Epithelial cell of prostate (primary cell): ENCODE measurements around the gene HOXB4.

Experiments used
- DNase-seq: peaks from one replicate; pipeline ENCODE4 v3.0.0-alpha.2; 2011; ENCODE audit warnings: low read depth, low spot score
- H3K27ac ChIP-seq: fragments of 450-650 bp; 2 replicates; pipeline ENCODE4 v1.5.1; 2017; ENCODE audit warnings: mild to moderate bottlenecking

Gene HOXB4

GRCh38 chr17:48577946-48578615, at the start of gene HOXB4:
Gene HOXB4, minus strand, starts transcription at chr17:48578350. Its CDS starts 31 bp downstream, at chr17:48578319.
- H3K27ac ChIP-seq = no peak within 1 kb of the TSS
- no peak for DNase-seq

DNA sequence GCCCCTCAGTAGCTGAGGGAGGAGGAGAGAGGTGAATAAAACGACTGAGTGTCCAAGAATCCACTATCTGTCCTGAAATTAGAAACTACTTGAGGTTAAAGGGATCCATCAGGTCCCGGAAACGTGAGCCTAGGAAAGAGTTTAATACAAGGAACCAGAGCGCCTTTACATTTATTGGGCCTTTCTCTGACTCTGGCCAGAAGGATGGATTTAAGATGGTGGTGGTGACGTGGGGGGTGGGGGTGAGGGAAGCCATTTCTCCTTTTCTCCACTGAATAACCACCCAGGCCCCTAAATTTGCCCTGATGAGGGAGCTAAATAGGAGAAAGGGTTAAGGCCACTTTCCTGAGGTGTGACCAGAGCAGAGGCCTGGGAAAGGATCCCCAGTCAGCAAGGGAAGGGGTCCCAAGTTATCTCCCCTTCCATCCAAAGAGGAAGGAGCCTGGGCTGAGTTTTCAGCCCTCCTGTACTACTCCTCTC, 49.0 kb upstream of the HOXB4 start:
- no peak for DNase-seq
- H3K27ac ChIP-seq = peak overlapping the region; percentile 48

DNA sequence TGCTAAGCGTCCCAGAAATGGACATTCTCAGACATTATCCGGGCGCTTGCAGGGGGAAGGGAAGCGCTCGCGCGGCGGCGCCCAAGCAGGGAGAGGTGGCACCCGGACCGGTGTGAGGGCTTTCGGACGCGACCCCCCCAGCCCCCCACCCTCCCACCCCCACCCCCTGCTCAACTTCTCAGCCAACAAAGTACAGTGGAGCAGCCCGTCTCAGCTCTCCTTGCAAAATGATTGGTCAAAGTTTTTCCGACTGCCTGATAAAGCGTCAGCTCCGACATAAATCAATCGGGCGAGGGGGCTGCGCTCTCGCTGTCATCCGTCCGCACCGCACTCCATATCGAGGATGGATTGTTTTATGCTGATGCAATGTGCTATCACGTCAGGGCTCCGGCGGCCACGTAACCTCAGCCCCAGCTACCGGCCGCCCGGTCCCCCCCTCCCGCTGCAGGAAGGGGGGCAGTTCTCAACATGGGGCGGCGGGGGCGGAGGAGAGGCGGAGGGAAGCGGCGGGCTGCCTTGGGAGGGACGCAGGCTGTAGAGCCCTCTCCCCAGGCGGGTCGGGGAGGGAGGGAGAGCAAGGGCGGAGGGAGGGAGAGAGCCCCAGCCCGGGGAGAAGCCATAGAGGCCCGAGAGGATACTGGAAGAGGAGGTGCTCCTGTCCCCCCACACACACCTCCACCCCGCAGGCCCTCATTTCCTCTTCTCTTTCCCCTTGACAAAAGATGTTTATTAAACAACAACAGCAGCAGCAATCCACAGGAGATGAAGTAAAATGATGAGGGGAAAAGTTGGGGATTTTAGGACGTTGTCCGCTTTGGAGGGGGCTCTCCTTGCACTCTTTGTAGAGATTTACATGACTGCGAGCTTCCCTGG, 48.3 kb upstream of the HOXB4 start, which contains the start of gene HOXB9:
HOXB9 (minus strand) TSS at position 114 of the 873 bp plus-strand sequence; CDS start at position 25, 89 bp downstream.
- DNase-seq = no peak
- peak within 1 kb of the TSS; percentile 48 for H3K27ac ChIP-seq

GRCh38 chr17:48625495-48626244, 47.5 kb upstream of the HOXB4 start:
- peak overlapping the region; percentile 48 for H3K27ac ChIP-seq
- DNase-seq = no peak

GRCh38 chr17:48624544-48625494, 46.7 kb upstream of the HOXB4 start:
- peak overlapping the region; percentile 48 for H3K27ac ChIP-seq
- DNase-seq = no peak

DNA sequence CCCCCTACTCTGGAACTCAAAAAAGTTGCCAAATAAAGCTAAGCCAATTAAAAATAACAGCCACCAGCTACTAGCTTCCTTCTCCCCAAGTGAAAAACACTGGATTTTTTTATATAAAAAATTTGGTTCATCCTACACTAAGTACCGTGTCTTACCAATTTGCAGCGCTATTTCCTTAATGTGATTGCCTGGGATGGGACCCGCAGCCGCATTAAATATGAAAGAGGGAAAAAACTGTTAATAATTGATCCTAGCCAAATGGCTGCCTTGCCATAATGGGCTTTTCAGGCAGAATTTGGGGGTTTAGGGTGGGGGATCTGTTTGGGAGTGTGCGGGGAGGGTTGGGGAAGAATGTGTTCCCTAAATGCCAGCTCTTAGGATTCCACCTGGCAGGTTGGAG, 46.0 kb upstream of the HOXB4 start:
- H3K27ac ChIP-seq = no peak overlapping the region

GRCh38 chr17:48623583-48623982, 45.4 kb upstream of the HOXB4 start:
- no peak overlapping the region for H3K27ac ChIP-seq

More for the DNA sequence above, 46.0 kb upstream of the HOXB4 start:
- DNase-seq = no peak

GRCh38 chr17:48622857-48623256, 44.7 kb upstream of the HOXB4 start:
- DNase-seq = no peak
- no peak overlapping the region for H3K27ac ChIP-seq

More at GRCh38 chr17:48623583-48623982, 45.4 kb upstream of the HOXB4 start:
- DNase-seq = no peak

DNA sequence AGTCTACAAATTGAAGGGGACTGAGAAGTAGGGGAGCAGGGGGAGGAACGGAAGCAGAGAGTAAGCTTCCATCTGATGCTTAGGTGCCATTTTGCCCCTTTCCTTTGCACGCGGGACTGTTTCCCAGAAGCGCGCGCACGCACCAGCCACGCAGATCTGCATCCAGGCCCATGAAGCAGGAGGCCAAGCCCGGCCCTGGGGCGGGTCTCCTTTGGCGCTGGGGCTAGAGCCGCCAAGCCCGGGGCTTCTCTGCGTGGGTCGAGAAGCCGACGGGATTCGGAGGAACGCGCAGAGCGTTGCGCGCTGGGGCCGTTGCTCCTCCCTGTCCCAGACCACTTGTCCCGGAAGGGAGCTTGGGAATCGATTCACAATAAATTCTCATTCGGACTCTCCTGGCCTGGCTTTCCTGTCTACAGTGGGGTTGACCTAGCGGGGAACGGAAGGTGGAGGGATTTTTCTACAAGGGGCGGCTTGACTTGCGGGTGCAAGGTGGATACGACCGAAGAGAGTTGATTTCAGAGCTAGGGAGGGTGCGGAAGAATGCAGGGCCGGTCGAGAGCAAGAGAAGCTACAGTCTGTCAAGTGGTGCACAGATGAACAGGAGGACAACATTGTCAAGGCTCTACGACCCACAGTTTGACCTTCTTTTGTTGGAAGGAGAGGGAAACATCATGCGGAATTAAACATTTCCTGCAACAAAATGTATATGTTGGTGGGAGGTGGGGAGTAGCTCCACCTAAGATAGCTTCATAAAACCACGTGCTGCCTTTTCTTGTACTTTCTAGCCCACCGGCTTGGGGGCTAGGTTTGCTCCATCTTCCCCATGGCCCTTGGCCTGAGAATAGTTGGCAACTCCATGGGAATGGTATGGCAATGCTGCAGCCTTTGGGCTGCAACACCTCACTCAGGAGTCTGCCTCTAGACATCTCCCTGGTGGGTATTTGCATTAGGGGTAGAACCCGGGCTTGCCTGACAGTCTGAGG, 43.6 kb upstream of the HOXB4 start:
- DNase-seq = no peak
- H3K27ac ChIP-seq = no peak overlapping the region

DNA sequence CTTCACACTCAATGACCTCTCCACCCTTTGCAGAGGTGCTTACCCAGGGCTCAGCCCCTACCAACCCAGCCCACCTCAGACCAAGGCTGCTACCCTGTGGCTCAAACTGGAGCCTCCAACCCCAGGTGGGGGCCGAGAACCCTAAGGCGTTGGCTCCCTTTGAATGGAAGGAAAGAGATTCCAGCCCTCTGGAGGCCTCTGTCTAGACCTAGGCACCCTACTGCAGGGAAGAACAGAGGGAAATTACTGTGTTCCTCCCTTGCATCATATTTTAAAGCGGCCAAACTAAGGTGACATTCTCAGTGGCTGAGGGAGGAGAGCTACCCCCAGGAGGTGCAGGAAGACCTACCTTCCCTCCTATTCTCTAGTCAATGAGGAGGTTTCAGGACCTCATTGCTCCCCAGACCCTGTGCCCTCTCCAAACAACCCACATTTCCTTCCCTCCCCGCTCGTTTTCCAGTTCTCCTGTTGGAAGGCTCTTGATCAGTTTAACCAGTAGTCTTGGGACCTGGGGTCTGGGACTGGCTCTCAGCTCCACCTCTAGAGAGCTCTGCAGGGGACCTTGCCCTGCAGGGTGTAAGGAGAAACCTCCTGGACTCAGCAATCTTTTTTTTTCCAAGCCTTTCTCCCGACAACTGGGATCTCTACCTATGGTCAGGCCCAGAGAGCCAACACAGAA, 42.5 kb upstream of the HOXB4 start:
- no peak for DNase-seq

DNA sequence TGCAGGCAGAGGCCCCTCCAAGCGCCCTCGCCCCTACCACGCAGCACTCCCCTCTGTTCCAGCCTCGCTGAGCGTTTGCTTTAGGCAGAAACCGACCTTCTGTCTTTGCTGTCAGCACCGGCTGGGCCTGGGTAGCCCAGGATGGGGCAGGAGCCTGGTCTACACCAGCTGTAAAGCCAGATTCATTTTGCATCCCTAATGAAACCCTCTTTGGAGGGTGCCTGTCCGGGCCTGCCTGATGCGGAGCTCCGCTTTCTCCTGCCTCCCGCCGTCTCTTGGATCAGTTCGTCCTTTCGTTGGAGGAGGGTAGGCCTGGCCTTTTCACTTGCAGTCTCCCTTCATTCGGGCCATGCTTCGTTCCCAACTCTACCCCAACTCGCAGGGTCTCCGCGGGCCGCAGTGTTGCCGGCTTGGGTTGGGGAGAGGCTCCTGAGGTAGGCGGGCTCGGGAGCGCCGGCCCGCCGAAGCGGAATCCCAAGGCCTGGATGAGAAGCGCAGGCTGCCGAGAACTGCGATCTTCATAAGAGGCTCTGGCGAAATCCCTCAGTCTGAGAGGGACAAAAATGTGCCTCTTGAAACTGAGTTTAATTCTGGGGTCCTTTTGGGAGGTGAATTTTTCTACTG, 41.8 kb upstream of the HOXB4 start:
- no peak for DNase-seq
- no peak overlapping the region for H3K27ac ChIP-seq

More for the DNA sequence above, 42.5 kb upstream of the HOXB4 start:
- H3K27ac ChIP-seq = no peak overlapping the region

DNA sequence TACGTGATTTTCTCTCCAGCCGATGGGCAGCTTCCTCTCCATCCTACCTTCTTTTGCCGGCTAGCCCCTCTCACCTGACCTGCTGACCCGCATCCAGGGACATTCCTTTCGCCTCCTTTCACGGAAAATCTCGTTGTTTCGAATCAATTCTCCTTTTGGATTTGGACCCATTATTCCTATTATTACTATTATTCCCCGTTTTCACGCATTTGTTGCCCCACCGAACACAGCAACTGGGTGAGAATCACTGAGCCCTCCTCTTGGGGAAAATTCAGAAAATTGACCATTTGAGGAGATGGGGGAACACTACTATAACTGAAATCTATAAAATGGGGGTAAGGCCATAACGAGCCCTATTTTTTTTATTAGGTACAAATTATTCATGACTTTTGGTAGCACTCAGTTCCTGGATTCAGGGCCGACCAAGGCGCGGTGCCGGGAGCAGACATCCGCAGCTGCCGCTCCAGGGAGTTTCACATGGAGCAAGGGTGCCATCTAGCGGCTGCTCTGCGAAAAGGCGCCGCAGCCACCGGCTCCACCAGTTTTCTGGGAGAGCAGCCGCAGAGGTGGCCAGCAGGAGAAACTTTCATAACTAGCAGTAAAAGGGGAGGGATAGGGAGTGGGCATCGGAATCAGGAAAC, 40.2 kb upstream of the HOXB4 start:
- peak; percentile 18 for DNase-seq
- no peak overlapping the region for H3K27ac ChIP-seq

GRCh38 chr17:48617471-48618255, 39.5 kb upstream of the HOXB4 start:
- no peak for DNase-seq
- H3K27ac ChIP-seq = no peak overlapping the region

GRCh38 chr17:48616717-48617470, 38.7 kb upstream of the HOXB4 start:
- H3K27ac ChIP-seq = no peak overlapping the region
- DNase-seq = no peak
